ENCODE measurements around the gene CLSTN2. TPM values are rescaled to one million over a fixed set of nuclear protein-coding genes. Genes with fewer than 3 reads are reported as not detected.

Gene CLSTN2
- total RNA-seq, 1 experiment from 2014 or later, result 0.68 TPM

DNA sequence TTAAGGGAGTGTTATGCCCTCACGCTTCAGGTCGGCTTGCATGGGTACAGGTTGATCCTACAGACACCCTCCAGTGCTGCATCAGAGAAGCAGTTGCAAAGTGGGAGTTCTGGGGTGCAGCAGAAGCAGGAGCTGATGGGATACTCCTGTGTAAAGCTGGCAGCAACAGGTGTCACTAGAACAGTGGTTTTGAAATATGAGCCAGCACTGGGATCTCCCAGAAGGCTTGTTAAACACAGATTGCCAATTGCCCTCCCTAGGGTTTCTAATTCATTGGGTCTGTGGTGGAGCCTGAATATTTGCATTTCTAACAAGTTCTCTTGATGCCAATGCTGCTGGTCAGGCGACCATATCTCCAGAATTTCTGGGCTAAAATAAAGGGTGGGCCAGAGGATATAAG is 350.4 kb downstream of the CLSTN2 start:
- no peak overlapping the region for H2AK5ac ChIP-seq (ENCODE audit: insufficient read length, low read length)
- no peak overlapping the region for H2AFZ ChIP-seq (ENCODE audit: low read length)
- H3K79me1 ChIP-seq (ENCODE audit: insufficient read depth, low read depth, low read length, poor library complexity, severe bottlenecking), result no peaks in the 10 kb centered on the region
- no peak overlapping the region for H2BK15ac ChIP-seq (ENCODE audit: low read depth, low read length)
- no peak overlapping the region for H3K56ac ChIP-seq (ENCODE audit: insufficient read length, low read depth, low read length)
- no peak overlapping the region for H3K18ac ChIP-seq (ENCODE audit: insufficient read length, low read depth, low read length)
- no peak overlapping the region for H2BK120ac ChIP-seq (ENCODE audit: low read depth, low read length, poor library complexity, severe bottlenecking)
- no peaks in the 10 kb centered on the region for H3K27me3 ChIP-seq (ENCODE audit: insufficient read depth, low read length)
- TF ChIP-seq, protein P1, sequence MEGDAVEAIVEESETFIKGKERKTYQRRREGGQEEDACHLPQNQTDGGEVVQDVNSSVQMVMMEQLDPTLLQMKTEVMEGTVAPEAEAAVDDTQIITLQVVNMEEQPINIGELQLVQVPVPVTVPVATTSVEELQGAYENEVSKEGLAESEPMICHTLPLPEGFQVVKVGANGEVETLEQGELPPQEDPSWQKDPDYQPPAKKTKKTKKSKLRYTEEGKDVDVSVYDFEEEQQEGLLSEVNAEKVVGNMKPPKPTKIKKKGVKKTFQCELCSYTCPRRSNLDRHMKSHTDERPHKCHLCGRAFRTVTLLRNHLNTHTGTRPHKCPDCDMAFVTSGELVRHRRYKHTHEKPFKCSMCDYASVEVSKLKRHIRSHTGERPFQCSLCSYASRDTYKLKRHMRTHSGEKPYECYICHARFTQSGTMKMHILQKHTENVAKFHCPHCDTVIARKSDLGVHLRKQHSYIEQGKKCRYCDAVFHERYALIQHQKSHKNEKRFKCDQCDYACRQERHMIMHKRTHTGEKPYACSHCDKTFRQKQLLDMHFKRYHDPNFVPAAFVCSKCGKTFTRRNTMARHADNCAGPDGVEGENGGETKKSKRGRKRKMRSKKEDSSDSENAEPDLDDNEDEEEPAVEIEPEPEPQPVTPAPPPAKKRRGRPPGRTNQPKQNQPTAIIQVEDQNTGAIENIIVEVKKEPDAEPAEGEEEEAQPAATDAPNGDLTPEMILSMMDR (conservative IDR thresholded peaks at IDR 0.05), result no peak
- 0 out of 2 replicates have a peak, but pooled peaks cover 3% of the 10 kb centered on the region for H3K27me3 Mint-ChIP-seq (ENCODE audit: low read depth)
- H3K4me1 Mint-ChIP-seq, result peaks cover 24 to 33% of the 10 kb centered on the region in 2 experiments
- H3K79me2 ChIP-seq (ENCODE audit: insufficient read depth, low read length), result no peaks in the 10 kb centered on the region
- no peaks in the 10 kb centered on the region for H3K23me2 ChIP-seq (ENCODE audit: insufficient read length, low read depth, low read length, poor library complexity, severe bottlenecking)
- H3T11ph ChIP-seq (ENCODE audit: low read length), result no peak overlapping the region
- peaks cover 4% of the 10 kb centered on the region; the same call in 1 of the 2 replicates for H3K4me1 ChIP-seq (ENCODE audit: insufficient read depth, low read length)
- H4K8ac ChIP-seq (replicated peaks; ENCODE audit: insufficient read length, low read depth, low read length), result no peak overlapping the region
- no peak overlapping the region for H4K5ac ChIP-seq (ENCODE audit: insufficient read length, low read depth, low read length)
- H3K4ac ChIP-seq (ENCODE audit: low read depth, low read length), result no peak overlapping the region
- H3K9ac ChIP-seq (ENCODE audit: extremely low read depth, insufficient read length, low read length), result no peak overlapping the region
- no peak overlapping the region for H2BK12ac ChIP-seq (ENCODE audit: insufficient read length, low read depth, low read length)
- H3K14ac ChIP-seq (ENCODE audit: insufficient read depth, low read length), result no peak overlapping the region
- no peak overlapping the region for H3K23ac ChIP-seq (ENCODE audit: insufficient read length, low read depth, low read length)
- H3K4me3 Mint-ChIP-seq, result no peak overlapping the region
- H3K27ac Mint-ChIP-seq, result no peak overlapping the region; a peak in 1 of 7 replicates
- DNase-seq, result no peak
- no peaks in the 10 kb centered on the region for H3K9me3 ChIP-seq (ENCODE audit: control insufficient read depth, low read depth, low read length)
- no peak overlapping the region for H2BK20ac ChIP-seq (ENCODE audit: low read depth, low read length, poor library complexity, severe bottlenecking)
- no peak overlapping the region for H4K91ac ChIP-seq (ENCODE audit: insufficient read length, low read depth, low read length)
- no peak overlapping the region for H2BK5ac ChIP-seq (ENCODE audit: insufficient read length, low read length)
- no peaks in the 10 kb centered on the region for H3K36me3 Mint-ChIP-seq (ENCODE audit: insufficient read depth in 1 of 3, low read depth in 3 of 3)
- H4K20me1 ChIP-seq (ENCODE audit: control insufficient read depth, insufficient read depth, insufficient read length), result no peaks in the 10 kb centered on the region
- H3K4me2 ChIP-seq (ENCODE audit: insufficient read depth, insufficient read length, low read length), result no peak overlapping the region
- H3K9me3 Mint-ChIP-seq, result no peaks in the 10 kb centered on the region
- WGBS (ENCODE audit: extremely low coverage, insufficient read length, low lambda C conversion rate), result no CpG with 5 or more reads among the region's 3 CpGs
- no peak overlapping the region for H3K27ac ChIP-seq (ENCODE audit: insufficient read length, low read depth, low read length)

Data from H9 (cell line).